ENCODE measurements around the gene PNMA8C.
"Not testable (repeated sequence)": the region's sequence is repeated elsewhere in the genome, so short reads cannot be mapped to it uniquely, and the experiment has no call there.

Gene PNMA8C

DNA sequence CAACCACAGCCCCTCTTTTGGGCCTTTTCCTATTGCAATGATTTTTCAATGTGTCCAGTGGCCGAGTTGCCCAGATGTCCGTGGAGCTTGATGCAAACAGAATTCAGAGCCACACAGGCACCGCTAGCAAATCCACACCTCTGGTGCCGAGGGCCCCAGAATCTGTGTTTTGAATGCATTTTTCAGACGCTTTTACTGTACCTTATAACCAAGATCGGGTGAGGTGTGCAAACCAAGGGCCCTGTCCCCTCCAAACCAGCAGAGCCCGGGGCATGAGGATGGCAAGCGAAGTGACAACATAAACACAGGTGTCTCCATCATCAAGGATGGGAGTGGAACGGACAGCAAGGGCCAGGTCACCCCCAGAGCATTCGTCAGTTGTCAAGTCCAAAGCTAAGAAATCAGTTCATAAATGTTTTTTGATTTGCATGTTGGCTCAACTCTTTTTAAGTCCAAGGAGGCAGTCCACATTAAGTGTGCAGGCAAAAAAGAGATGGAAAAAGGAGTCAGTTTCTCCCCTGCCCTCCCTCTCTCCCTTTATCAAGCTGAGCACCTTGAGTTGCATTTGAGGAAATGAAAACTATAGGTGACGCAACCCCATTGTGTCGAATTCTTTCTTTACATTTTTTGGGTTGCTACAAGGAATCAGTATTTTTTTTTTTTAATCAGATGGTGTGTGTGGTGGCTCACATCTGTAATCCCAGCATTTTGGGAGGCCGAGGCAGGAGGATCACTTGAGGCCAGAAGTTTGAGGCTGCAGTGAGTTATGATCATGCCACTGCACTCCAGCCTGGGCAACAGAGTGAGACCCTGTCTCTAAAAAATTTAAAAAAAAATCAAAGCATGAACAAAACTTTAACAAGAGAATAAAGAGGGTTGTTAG, 18.3 kb downstream of the PNMA8C start:
- DNase-seq = no peak

DNA sequence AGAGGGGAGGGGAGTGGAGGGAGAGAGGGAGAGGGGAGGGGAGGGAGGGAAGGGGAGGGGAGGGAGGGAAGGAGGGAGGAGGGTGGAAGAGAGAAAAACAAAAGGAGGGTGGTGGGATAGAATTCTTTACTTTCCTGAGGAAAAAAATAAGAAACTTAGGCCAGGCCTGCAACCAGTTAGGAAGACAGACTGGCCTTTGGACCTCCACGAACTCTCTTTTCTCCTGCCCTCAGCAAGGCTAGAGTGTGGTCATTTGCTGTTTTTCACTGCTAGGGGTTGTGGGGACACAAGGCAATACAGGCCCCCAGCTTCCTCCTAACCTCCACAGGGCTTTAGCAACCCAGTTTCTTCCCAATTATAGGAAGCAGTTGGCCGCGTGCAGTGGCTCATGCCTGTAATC, 19.5 kb downstream of the PNMA8C start:
- no peak for DNase-seq

DNA sequence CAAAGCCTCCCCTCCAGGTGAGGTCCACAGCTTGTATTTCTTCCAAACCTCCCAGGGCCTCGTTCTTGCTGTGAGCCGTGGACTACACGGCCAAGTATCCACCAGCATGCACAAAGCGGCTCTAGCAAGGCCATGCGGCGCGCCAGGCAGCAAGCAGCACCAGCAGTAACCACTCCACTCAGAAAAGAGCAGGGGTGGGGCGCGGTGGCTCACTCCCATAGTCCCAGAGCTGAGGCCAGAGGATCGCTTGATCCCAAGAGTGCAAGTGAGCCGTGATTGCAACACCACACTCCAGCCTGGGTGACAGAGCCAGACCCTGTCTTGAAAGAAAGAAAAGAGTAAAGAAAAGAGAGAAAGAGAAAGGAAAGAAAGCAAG, 20.1 kb downstream of the PNMA8C start:
- DNase-seq = peak; percentile 69

DNA sequence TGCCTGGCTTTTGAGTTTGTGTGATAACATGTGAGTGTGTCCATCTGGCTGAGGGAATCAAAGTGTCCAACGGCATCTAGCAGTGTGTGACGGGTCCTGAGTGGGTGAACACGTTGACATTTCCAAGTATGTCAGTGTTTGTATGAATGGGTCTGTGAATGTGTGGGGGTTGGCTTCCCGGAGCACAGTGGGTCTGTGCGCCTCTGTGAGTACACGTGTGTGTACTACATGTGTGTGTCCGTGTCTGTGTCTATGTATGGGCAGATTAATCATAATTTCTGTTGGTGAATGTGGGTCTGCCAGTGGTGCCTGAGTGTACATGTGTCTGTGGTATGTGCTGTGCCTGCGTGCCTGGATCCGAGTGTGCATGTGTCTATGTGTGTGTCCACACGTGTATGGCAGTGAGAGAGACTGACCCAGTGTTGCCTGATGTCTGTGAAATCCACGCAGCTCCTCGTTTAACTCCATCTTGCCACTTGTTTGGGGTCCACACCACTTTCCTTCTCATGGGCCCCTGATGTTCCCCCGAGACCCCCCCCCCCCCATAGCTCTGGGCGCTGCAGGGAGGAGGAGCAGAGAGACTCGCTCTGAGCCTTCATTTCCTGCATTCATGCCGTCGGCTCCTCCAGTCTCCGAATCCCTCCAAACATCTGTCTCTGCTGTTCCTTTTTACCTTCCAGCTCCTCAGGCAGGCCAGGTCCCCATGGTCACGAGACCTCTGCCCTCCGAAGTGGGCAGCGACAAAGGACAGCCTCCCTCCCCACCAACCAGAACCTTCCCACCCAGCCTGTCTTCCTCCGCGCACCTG, 20.7 kb downstream of the PNMA8C start:
- peak; percentile 67 for DNase-seq

DNA sequence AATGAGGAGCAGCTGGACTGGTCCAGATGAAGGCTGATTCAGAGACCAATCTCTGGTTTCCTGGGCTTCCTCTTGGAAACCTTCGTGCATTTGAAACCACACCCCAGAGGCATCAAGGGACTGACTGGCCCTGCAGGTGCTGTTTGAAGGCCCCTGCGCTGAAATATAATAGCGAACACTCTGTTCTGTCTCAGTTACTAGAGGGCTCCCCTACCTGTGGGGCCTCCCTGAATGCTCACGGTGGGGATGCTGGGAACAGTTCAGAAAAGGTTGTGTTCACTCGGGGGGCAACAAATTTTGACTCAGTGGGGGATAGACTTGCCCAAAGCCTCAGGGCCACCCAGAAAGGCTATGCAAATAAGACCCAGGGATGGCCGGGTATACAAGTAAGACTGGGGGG, 21.8 kb downstream of the PNMA8C start:
- no peak for DNase-seq

DNA sequence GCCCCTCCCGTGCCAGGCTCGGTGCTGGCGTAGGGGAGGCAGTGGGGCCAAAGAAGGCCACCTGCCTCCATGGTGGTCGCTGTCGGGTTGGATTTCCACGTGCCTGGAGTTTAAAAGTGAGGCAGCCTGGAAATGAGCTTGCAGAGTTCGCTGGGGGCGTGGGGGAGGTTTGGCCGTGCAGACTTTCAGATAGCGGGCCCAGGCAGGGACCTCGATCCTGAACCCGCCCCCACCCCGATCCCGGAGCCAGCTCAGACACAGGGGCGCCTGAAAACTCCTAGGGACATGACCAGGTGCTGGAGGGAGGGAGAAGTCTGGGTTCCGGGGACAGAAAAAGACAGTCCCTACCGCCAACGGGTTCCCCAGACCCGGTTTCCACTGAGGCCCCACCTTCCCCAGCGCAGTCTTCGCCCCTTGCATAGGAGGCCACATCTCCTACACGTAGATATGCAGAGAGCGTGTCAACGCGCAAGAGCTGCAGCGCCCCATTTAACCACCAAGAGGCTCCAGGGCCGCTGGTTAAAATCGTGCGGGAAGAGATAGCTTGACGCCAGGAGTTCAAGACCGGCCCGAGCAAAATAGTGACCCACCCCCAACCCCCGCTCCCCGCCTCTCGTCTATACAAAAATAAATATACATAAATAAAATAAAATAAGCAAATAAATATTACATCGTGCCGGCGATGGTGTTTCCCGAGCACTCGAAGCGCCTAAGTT, 23.8 kb downstream of the PNMA8C start:
- peak; percentile 79 for DNase-seq

DNA sequence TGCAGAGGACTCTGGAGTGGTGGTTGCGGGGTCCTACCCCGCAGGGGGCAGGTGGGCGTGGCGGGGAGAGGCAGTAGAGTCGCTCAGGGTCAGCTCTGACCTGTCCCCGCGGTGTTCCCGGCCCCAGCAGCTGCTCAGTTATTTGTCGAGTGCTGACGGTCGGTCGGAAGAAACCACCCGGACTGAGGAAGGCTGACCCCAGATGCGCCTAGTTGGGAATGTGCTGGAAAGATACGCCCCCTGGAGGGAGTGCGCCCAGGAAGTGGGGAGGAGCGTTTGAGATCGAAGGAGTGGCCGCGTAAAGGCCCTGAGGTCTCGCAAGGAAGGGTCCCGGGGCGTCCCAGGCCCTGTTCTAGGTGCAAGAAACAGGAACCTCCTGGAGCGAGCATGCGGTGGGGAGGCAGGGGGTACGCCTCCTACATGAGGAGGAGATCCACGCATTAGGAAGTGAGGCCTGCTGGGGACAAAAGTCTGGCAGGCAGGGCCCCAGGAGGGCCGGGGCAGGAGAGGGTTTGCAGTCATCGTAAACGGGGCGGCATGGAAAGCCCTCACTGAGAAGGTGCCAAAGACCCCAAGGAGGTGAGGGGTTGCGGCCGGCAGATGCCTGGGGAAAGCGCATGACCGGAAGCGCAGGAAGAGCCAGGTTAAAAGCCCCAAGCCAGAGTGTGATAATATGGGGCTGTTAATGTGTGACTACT, 24.5 kb downstream of the PNMA8C start:
- peak; percentile 74 for DNase-seq

DNA sequence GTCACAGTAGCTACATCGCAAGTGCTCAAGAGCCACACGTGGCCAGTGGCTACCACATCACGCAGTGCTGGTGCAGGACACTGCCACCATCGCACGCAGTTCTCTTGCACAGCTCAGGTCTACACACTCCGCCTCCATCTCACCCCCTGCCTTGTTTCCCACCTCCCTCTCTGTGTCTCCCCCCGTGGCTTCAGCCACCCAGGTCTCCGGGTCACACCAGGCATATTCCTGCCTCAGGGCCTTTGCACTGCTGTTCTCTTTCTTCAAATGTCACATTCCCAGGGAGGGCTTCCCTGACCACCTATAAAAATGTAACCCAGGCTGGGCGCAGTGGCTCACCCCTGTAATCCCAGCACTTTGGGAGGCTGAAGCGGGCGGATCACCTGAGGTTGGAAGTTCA, 26.0 kb downstream of the PNMA8C start:
- peak; percentile 41 for DNase-seq

DNA sequence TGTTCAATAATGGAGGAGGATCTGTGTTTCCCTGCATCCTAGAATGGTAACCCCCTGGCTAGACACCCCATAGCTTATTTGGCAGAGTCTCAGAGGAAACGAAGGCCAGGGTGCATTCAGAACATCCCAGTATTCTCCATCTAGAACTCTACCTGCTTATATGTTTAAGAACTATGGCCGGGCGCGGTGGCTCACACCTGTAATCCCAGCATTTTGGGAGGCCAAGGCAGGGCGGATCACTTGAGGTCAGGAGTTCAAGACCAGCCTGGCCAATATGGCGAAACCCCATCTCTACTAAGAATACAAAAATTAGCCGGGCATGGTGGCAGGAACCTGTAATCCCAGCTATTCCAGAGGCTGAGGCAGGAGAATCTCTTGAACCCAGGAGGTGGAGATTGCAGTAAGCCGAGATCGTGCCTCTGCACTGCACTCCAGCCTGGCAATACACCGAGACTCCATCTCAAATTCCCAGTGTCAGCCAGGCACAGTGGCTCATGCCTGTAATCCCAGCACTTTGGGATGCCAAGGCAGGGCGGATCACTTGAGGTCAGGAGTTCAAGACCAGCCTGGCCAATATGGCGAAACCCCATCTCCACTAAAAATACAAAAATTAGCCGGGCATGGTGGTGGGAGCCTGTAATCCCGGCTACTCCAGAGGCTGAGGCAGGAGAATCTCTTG, 30.8 kb downstream of the PNMA8C start:
- DNase-seq = not testable (repeated sequence)

DNA sequence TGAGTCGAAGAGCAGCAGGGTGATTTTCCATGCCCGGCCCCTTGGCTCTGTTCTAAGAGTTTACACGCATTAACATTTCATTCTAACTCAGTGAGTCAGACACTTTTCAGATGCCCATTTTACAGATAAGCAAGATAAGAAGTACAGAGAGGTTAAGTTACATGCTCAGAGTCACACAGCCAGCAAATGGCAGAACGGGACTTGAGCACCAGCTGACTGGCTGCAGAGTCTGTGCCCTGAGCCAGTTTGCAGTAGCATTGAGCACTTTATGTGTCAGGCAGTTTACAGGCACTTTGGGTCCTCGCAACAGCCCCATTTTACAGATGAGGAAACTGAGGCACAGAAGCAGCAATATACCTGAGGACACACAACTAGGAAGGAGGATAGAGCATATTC, 34.3 kb downstream of the PNMA8C start:
- peak; percentile 33 for DNase-seq

DNA sequence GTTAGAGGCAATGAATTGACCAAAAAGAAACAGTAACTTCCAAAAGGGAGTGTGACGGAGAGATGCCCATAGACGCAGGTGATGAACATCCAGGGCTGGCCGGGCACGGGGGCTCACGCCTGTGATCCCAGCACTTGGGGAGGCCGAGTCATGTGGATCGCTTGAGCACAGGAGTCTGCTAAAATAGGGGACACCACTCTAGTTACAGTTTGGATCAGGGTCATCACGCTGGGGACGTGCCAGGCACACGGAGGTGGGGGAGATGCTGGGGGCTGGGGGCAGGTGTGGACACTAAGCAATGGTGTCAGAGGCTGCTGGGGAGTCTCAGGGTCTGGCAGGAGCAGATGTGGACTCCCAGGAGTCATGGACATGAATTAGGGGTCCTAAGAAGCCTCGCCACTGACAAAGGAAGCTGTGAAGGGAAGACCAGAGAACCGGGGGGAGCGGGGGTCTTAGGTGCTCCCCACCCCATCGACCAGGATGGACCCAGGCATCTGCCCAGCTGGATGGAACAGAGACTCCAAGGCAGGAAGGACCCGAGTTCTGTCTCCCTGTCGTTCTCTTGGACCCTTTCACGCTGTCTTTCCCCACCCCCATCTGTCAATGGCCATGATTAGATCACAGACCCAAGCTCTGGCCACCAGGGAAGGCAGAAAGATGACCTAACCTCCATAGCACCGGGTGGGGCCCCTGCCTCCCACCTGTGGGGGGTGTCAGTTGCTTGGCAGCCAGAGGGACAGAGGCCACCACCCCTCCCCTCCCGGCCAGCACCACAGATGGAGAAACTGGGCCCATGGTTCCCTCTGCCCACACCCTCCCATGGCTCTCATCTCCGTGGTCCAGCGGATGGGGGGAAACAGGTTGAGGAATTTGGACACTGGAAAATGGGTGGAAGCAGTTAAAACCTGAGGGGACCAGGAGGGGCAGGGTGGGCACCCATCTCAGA, 35.0 kb downstream of the PNMA8C start:
- peak; percentile 41 for DNase-seq

DNA sequence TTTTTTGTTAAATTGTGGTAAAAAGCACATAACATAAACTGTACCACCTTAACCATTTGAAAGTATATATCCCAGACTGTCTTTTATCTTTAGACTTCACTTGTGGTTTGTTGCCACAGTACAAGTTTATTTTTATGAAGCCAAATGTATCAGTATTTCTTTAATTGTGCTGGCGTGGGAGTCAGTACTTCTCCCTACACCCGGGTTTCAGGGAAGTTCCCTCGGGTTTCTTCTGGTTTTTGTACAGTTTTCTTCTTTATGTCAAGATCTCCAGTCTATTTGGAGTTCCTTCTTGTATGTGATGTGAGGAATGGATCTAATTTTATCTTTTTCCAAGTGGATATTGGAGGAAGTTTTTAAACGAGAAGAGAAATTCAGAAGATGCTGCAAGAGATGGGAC, 35.9 kb downstream of the PNMA8C start:
- no peak for DNase-seq

DNA sequence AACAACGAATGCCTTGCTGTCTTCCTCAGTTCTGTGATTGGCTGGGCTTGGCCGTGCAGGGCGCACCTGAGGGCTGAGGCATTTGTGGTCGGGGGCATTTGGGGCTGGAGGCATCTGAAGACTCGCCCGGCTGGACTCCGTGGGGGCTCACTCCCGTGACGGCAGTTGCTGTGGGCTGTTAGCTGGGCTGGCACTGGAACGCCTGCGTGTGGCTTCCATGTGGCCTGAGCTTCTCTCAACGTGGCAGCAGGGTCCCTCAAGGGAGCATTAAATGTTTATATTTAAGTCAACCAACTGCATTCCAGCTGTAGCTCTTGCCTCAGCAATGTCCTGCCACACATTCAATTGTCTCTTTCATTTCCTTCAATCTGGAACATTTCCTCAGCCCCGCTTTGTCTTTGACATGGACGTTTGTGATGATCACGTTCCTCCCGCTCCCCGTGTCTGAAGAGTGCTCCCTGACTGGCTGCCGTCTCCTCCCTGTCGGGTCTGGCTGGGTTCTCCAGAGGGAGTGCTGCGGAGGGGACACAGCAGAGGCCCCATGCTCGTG, 36.4 kb downstream of the PNMA8C start:
- DNase-seq = no peak

DNA sequence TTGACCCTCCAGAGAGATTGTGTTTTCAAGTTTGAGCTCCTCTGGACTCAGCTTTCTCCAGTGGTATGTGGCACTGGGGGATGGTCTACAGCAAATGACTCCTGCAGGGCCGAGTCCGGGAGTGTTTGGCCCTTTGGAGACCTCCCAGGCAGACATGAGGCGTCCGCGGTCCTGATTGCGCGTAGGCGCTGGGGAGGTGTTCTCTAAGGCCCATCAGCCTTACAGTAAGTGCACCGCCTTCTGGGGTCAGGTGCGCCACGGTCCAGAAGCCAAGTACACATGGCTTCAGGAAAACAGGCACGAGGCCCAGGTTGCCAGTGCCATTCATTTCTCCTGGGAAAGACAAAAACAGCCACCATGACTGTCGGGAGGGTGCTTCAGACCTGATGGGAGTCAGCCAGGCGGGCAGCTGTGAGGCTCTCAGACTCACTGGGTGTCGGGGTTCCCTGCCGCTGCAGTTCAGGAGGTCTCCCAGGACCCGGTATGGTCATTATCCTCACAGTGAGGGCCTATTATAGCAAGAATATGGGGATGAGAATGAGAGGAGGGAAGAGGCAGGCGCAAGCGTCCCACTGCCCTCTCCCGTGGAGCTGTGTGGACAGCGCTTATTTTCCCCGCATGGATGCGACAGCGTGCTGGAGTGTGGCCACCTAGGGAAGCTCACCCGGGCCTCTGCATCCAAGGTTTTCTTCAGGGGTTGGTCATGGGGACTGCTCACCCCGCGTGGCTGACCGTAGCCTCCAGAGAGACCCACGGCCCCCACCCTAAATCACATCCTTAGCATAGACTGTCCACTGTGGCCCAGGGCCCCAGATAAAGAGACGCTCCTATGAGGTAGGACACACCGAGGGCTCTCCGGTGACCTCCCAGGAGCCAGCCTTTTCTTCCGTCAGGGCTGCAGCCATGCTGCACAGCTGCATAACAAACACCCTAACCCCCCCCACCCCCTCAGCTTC, 37.2 kb downstream of the PNMA8C start:
- DNase-seq = no peak

DNA sequence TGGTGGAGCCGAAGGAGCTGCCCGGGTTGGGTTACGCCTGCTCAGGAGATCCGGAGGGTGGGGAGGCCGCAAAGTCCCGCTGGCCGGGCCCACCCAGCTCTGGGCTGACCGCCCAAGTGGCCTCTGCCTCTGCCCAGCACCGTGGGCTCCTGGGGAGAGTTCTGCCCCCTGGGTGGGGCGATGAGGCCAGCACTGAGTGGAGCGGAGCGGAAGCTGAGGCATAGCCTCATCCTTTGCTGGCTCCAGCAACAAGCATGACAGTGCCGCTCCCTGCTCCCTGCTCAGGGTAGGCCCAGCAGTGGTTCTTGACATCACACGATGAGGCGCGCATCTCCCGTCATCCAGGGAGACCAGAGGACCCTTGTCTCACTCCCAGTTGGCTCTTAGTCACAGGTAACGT, 37.9 kb downstream of the PNMA8C start:
- no peak for DNase-seq

DNA sequence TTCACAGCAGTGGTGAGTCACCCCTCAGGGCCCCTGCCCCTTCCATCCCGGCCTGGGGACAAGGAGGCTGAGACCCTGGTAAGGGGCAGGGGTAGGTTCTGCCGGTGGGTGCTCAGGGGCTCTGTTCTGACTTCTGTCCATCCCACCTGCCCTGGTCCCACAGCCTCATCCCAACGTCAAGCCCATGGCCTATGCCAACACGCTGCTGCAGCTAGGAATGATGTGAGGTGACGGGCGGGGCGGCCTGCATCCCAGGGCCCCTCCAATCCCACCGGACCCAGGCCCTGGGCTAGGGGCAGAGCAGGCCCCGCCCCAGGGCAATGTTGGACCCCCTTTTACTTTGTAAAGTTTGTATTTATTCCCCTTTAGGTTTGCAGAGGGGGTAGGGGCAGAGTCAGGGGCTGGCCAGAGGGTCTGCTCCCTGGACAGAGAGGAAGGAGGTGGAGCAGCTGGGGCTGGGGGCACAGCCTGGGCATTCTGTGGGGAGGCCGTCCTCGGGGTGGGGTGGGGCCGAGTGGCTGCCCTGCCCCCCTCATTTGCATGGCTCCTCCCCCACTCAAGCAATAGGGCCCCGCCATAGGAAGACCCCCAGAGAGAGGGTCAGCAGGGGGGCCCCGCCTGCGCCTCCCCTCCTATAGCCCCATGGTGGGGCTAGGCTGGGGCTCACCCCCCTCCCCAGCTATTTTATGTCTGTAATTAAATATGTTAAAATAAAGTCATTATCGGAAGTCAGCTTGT, 38.4 kb downstream of the PNMA8C start:
- no peak for DNase-seq

DNA sequence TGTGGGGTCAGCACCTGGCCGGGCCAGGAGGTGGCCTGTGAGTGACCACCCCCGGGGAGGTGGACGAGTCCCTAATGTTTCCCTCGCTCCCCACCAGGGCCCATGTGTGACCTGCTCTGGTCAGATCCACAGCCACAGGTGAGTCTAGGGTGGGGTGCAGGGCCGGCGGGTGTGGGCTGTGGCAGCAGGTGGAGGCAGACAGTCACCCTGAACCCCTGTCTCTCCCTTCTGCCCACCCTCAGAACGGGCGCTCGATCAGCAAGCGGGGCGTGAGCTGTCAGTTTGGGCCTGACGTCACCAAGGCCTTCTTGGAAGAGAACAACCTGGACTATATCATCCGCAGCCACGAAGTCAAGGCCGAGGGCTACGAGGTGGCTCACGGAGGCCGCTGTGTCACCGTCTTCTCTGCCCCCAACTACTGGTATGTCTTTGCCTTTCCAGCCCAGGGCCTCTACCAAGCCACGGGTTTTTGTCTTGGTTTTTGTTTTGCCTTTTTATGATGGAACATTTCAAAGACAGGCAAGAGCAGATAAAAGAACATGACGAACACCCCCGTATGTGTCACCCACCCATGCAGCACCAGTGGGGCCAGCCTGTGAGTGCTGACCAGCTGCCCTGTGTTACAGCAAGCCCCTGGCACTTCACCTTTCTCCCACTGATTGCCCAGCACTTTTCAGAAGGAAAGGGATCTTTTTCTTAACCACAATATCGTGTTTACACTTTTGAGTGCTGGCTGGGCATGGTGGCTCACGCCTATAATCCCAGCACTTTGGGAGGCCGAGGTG, 40.2 kb downstream of the PNMA8C start:
- DNase-seq = no peak

DNA sequence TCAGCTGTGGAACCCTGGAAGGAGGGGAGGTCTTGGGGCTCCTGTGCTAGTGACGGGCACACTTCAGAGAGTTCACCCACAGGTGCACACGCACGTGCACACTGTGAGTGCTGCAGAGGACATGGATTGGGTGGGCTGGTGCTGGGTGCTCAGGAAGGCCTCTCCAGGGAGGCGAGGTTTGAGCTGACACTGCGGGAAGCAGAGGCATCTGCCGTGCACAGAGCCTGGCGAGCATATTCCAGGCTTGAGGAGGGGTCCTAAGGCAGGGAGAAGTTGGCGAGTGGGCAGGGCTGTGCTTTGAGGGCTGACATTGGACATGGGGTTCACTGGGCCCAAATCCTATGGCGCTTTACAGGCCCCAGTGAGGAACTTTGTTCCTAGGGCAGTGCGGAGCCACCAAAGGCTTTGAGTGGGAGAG, 41.0 kb downstream of the PNMA8C start:
- DNase-seq = no peak

Measured in right forelimb (tissue), 1 donor.